Measurements from ENCODE around the gene SCN4A.
"Not testable (repeated sequence)": the region's sequence is repeated elsewhere in the genome, so short reads cannot be mapped to it uniquely, and the experiment has no call there.

DNA sequence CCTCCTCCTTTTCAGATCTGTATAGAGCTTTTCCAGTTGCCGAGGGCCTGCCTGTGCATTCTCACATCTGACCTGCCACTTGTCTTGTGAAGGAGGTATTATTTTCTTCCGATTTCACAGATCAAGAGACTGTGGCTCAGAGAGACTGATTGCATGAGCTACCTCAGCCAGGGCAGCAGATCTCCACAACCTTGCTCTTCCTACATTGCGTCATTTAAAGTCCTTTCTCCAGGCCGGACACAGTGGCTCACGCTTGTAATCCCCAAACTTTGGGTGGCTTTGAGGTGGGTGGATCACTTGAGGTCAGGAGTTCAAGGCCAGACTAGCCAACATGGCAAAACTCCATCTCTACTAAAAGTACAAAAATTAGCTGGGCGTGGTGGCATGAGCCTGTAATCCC, 52.7 kb downstream of the SCN4A start:
- TF ChIP-seq CTCF, POLR2A (IDR thresholded peaks at IDR 0.05): not testable (repeated sequence)

All from Peyer's patch (tissue), 4 donors.